ENCODE results near the gene ALAS1. TPM values are rescaled to one million over a fixed set of nuclear protein-coding genes. Genes with fewer than 3 reads are reported as not detected.

ALAS1 gene
- total and polyA plus RNA-seq, 9 of the 15 experiments (the other 6 are each of a cell fraction or from before 2014, with no cell fraction given): 21.4 to 49.5 (median 34.4) TPM

DNA sequence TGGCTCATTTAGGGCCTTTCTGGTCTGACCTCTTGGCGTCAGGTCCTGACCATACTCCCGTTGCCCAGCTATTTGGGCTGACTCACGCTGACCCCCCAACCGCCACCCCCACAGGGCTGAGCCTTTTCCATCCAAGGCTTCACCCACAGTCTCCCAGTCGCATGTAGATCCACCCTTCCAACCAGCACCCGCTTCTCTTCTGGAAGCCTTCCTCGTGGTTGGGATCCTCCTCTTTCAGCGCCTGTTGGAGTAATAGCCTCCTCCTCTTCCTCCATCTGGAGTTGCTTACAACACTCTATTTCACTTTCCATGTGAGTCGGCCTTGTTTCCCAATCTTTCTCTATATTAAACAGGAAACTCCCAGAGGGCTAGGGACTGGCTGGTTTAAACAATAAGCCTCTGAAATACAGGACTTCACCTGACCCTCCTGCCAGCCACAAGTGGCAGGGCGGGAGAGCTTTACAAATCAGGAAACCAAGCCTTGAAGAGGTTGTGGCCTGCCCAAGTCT lies 2.1 kb upstream of the ALAS1 start (continued):
- TF ChIP-seq, protein P1, sequence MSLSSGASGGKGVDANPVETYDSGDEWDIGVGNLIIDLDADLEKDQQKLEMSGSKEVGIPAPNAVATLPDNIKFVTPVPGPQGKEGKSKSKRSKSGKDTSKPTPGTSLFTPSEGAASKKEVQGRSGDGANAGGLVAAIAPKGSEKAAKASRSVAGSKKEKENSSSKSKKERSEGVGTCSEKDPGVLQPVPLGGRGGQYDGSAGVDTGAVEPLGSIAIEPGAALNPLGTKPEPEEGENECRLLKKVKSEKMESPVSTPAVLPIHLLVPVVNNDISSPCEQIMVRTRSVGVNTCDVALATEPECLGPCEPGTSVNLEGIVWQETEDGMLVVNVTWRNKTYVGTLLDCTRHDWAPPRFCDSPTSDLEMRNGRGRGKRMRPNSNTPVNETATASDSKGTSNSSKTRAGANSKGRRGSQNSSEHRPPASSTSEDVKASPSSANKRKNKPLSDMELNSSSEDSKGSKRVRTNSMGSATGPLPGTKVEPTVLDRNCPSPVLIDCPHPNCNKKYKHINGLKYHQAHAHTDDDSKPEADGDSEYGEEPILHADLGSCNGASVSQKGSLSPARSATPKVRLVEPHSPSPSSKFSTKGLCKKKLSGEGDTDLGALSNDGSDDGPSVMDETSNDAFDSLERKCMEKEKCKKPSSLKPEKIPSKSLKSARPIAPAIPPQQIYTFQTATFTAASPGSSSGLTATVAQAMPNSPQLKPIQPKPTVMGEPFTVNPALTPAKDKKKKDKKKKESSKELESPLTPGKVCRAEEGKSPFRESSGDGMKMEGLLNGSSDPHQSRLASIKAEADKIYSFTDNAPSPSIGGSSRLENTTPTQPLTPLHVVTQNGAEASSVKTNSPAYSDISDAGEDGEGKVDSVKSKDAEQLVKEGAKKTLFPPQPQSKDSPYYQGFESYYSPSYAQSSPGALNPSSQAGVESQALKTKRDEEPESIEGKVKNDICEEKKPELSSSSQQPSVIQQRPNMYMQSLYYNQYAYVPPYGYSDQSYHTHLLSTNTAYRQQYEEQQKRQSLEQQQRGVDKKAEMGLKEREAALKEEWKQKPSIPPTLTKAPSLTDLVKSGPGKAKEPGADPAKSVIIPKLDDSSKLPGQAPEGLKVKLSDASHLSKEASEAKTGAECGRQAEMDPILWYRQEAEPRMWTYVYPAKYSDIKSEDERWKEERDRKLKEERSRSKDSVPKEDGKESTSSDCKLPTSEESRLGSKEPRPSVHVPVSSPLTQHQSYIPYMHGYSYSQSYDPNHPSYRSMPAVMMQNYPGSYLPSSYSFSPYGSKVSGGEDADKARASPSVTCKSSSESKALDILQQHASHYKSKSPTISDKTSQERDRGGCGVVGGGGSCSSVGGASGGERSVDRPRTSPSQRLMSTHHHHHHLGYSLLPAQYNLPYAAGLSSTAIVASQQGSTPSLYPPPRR (CRISPR knock-in tag; IDR thresholded peaks at IDR 0.05; ENCODE audit: borderline replicate concordance): no peak
- no peak for TF ChIP-seq PHF21A (IDR thresholded peaks at IDR 0.05; ENCODE audit: borderline replicate concordance, low read depth)
- no peak for TF ChIP-seq JUNB (CRISPR knock-in tag; conservative IDR thresholded peaks at IDR 0.05)
- no peak for TF ChIP-seq FOXJ2 (tag; IDR thresholded peaks at IDR 0.05)
- TF ChIP-seq, protein P2, sequence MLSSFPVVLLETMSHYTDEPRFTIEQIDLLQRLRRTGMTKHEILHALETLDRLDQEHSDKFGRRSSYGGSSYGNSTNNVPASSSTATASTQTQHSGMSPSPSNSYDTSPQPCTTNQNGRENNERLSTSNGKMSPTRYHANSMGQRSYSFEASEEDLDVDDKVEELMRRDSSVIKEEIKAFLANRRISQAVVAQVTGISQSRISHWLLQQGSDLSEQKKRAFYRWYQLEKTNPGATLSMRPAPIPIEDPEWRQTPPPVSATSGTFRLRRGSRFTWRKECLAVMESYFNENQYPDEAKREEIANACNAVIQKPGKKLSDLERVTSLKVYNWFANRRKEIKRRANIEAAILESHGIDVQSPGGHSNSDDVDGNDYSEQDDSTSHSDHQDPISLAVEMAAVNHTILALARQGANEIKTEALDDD (IDR thresholded peaks at IDR 0.05): no peak
- no peak for TF ChIP-seq ZEB2 (IDR thresholded peaks at IDR 0.05)
- no peak for TF ChIP-seq BRD4 (IDR thresholded peaks at IDR 0.05)
- no peak for TF ChIP-seq CBFA2T3 (IDR thresholded peaks at IDR 0.05)
- TF ChIP-seq RB1 (IDR thresholded peaks at IDR 0.05; ENCODE audit: low read depth): no peak
- no peak for TF ChIP-seq NR2C2 (CRISPR knock-in tag; IDR thresholded peaks at IDR 0.05)
- TF ChIP-seq NR2C2 (tag; IDR thresholded peaks at IDR 0.05): peak; percentile 40; the same call in 1 of the 2 replicates
- no peak for TF ChIP-seq KLF6 (CRISPR knock-in tag; IDR thresholded peaks at IDR 0.05; ENCODE audit: borderline replicate concordance)
- TF ChIP-seq TCF7 (IDR thresholded peaks at IDR 0.05; ENCODE audit: borderline replicate concordance): no peak
- TF ChIP-seq NFE2 (IDR thresholded peaks at IDR 0.05; ENCODE audit: low read depth): peak; percentile 42; the same call in 1 of the 2 replicates
- TF ChIP-seq, protein P3, sequence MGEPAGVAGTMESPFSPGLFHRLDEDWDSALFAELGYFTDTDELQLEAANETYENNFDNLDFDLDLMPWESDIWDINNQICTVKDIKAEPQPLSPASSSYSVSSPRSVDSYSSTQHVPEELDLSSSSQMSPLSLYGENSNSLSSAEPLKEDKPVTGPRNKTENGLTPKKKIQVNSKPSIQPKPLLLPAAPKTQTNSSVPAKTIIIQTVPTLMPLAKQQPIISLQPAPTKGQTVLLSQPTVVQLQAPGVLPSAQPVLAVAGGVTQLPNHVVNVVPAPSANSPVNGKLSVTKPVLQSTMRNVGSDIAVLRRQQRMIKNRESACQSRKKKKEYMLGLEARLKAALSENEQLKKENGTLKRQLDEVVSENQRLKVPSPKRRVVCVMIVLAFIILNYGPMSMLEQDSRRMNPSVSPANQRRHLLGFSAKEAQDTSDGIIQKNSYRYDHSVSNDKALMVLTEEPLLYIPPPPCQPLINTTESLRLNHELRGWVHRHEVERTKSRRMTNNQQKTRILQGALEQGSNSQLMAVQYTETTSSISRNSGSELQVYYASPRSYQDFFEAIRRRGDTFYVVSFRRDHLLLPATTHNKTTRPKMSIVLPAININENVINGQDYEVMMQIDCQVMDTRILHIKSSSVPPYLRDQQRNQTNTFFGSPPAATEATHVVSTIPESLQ (CRISPR knock-in tag; IDR thresholded peaks at IDR 0.05): no peak
- no peak for TF ChIP-seq SREBF1 (IDR thresholded peaks at IDR 0.05; ENCODE audit: borderline replicate concordance, low read depth, low read length)

All from K562 (cell line).